ENCODE results near the gene RFC2.

RFC2 gene

DNA sequence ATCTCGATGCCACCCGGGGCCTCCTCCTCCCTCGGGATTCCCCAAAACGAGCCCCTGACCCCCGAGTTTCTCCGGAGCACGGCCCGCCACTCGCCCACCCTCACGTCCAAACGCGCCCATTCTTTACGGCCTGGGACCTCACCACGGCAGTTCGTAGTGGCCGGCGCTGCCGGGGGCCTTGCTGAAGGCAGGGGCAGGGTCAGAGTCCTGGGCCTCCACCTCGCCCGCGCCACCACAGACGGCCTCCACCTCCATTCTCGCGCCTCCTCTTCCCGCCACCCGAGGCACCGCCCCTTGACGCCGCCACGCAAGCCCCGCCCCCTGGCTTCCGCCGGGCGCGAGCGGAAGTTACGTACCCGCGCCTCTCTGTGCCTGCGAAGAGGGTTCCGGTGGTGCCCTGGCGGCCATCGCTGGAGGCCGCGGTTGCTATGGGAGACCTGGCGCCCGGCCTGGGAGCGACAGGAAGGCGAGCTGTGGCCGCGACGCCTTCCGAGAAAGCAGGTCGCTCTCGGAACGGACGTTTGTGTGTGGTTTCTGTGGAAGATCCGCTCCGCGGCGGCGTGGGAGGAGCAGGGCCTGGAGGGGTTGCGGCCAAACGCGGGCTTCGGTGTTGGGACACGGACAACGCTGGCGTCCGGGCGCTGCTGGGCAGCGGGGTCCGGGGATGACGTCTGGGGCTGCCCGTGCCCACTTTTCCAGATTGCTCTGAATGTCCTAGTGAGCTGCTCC lies at the start of gene RFC2:
RFC2 (minus strand) TSS at position 271 of the 729 bp plus-strand sequence; CDS start at position 255, 16 bp downstream.
- DNase-seq (ENCODE audit: low read depth), result peak; percentile 90

- no peak for DNase-seq (ENCODE audit: low read depth)
Observed at GRCh38 chr7:74302745-74303221, 48.6 kb upstream of the RFC2 start.

DNA sequence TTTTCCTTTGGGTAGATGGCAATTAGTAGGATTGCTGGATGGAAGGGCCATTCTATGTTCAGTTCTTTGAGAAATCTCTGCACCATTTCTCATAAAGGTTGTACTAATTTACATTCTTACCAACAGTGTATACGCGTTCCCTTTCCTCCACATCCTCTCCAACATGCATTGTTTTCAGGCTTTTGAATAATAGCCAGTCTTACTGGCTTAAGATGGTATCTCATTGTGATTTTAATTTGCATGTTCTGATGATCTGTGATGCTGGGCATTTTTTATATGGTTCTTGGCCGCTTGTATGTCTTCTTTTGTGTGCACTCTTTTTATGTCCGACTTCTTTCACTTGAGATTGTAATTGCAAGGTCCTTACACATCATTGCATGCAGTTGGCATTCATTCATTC lies 46.7 kb upstream of the RFC2 start:
- DNase-seq (ENCODE audit: low read depth), result no peak

DNA sequence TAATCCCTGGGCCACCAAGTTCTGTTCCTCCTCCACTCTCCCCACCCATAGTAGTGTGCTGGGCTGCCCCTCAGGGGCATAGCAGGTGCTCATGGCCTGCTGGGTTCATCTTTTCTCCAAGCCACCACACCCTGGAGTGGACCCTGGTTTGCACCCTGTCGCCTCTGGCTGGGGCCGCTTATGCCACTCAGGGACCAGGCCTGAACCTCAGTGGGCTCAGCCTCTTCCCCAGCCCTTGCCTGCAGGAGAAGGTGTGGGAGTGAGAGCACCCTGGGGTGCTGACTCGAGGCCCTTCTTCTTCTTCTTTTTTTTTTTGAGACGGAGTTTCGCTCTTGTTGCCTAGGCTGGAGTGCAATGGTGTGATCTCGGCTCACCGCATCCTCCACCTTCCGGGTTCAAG lies 45.2 kb upstream of the RFC2 start:
- DNase-seq (ENCODE audit: low read depth), result no peak

- DNase-seq (ENCODE audit: low read depth), result no peak
Observed at GRCh38 chr7:74297516-74298233, 43.5 kb upstream of the RFC2 start.

DNA sequence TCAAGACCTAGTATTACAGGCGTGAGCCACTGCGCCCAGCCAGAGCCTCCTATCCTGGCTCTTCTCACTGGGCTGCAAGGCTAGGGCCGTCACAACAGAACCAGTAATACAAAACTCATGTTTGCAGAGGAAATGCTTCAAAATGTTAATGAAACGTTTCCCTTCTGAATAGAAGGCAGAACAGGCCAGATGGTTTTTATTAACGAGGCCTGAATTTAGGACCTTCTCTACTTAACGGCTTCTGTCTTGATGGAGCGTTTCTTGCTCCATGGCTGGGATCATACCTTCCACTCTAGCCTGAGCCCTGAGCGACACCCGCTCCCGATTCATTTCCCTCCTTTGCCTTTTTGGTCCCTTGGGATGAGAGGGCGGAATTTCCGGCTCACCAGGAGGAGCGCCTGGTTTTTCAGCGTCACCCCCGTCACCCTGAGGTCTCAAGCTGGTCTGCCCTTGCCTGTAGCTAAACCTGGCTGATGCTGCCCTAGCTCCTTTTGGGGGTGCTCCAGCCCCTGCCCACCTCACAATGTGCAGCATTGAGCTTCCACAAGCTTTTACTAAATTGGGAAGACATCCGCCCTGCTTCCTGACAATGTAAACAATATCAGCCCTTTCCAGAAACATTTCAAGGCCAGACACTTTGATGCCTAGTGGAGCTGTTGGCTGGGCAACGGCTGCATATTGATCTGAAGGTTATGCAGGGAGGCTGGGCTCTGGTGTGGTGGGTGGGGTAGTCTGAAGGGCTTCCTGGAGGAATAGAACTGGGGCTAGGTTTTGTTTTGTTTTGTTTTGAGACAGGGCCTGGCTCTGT lies 40.2 kb upstream of the RFC2 start:
- peak; percentile 64 for DNase-seq (ENCODE audit: low read depth)

DNA sequence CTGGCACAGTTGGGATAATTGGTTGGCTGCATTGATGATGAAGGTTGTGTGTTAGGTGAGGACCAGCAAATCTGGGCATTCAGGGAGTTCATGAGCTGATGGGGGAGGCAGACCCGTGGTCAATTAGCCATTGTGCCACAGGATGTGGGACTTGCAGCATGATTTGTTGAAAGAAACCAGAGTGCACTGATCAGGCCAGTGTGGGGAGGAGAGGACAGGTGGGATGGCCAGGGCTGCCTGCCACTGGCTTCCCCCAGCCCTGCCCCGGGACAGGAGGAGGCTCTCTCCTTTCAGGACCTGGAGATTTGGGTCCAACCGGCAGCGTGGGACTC lies 39.3 kb upstream of the RFC2 start:
- DNase-seq (ENCODE audit: low read depth), result no peak

GRCh38 chr7:74292757-74293576 lies 38.8 kb upstream of the RFC2 start:
- DNase-seq (ENCODE audit: low read depth), result no peak

DNA sequence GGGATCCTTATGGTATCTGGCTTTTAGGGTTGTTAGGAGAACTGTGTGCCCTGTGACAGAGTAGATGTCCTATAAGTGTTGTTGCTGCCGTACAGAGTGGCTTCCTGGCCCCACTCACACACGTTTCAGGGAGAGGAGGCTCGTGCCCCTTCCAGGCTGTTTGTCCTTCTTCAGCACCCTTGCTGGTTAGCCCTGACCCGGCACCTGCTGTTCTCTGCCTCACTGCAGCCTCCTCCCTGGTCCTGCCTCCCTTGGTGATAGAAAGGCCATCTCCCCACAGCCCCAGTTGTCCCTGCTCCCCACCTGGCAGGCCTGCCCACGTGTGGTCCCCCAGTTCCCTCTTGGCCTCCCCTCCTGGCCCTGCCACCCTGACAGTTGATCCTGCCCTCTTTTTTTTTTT lies 37.3 kb upstream of the RFC2 start:
- DNase-seq (ENCODE audit: low read depth), result no peak

- DNase-seq (ENCODE audit: low read depth), result no peak
Observed at GRCh38 chr7:74290981-74291441, 36.8 kb upstream of the RFC2 start.

- no peak for DNase-seq (ENCODE audit: low read depth)
Observed at GRCh38 chr7:74290553-74290950, 36.4 kb upstream of the RFC2 start.

DNA sequence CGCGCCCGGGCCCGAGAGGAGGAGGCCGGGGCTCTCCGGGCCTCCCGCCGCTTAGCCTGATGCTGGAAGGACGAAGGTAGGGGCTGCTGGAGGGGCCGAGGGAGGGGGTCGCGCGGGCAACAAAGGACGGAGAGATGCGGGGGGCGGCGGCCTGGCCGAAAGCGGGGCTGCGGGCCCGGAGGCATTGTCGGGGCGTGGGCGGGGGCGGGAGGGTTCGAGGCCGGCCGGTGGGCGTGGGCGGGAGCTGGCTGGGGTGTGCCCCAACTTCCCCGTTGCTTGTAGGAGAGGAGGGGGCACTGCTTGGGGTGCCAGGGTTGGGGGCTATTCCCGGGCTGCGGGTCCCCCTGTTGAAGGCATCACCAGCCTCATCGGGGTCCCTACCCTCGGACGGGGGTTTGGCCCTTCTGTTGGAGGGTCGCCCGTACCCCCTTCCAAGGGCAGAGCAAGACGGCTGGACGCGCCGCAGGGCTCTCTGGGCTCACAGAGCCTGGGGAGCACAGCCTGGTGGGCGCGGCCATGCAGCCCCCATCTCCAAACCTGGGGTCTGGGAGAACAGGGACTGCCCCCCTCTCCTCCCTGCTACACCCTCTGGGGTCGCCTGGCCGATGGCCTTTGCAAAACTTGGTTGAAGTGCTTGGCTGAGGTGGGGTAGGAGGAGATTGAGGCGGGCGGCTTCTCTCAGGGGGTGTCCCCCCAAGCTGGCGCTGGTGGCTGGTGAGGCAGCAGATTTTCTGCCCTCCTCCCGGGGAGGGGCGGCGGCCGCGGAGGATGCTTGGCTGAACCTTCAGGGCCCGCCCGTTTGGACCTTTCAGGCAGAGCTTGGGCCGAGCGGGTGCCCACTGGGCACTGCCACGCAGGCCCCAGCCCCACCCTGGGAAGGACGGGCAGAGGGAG lies 35.7 kb upstream of the RFC2 start:
- no peak for DNase-seq (ENCODE audit: low read depth)

DNA sequence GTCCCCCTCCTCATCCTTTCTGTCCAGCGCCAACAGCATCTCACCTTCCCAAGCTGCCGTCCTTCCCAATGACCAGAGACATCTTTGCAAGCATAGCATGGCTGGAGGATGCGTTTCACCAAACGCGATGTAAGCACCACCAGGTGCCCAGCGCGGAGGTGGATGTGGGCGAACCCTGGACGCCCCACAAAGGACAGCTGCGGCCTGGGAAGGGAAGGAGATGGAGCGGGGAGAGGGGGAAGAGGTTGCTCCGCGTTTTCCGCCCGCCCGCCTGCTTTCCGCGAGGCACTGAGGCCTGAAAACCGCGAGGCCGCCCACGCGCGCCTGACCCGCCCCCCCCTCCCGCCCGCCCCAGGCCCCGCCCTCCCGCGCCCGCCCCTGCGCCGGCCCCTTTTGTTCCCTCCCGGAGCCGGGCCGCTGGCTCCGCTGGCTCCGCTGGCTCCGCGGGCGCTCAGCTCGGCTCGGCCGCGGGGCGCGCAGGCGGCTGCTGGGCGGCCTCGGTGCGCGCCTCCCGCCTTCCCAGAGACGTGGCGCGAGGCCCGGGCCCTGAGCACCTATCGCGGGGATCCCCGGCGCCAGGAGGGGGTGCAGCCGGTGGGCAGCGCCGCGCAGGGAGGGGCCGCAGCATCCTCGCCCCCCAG lies 34.9 kb upstream of the RFC2 start, which contains the start of gene CLIP2:
CLIP2 (plus strand) TSS at position 390 of the 641 bp plus-strand sequence. CDS start 28,140 bp downstream, outside the sequence.
- peak; percentile 58 for DNase-seq (ENCODE audit: low read depth)

DNA sequence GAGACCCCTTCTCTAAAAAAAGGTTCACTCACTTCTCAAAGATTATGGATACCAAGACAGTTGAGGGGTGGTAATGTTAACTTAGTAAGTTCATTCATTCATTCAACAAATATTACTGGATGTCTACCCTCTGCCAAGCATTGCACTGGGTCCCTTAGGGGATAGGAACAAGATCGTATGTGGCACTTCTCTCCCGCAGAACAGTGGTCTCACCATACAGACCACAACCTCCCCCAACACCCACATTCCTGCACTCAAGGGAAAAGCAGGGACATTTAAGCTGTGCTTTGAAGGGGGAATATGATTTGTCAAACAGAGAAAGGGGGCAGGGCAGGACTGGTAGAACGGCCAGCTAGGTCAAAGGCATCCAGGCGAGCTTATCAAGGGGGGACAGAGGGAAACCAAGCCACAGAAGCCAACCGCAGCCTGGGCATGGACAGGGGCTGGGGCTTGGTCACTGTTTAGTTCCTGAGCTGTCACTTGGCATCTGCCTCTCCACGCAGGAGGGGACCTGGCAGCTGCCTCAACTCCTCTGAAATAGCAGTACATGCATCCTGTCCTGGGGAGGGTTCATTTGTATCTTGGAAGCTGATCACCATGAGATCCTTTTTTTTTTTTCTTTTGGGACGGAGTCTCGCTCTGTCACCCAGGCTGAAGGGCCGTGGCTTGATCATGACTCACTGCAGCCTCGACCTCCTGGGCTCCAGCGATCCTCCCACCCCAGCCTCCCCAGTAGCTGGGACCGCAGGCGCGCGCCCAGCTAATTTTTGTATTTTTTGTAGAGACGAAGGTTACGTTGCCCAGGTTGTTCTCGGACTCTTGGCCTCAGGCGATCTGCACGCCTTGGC lies 34.1 kb upstream of the RFC2 start:
- no peak for DNase-seq (ENCODE audit: low read depth)

DNA sequence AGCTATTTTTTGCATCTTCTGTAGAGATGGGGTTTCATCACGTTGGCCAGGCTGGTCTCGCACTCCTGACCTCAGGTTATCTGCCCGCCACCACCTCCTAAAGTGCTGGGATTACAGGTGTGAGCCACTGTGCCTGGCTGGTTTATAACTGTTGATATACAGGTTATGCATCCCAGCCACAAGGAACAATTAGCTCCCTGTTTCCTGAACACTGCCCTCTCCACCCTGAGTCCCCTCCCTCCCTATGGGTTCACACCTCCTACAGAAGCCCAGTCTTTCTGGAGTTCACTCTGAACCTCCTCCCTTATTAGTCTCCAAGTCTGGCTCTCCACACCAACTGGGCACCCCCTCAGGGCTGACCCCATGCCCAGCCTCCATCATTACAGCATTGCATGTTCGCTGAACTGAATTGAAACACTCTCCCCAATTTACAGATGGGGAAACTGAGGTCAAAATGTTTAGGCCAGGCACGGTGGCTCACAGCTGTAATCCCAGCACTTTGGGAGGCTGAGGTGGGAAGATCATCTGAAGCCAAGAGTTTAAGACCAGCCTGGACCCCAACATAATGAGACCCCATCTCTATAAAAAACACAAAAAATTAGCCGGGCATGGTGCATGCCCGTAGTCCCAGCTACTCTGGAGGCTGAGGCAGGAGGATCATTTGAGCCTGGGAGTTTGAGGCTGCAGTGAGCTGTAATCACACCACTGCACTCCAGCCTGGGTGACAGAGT lies 33.3 kb upstream of the RFC2 start:
- no peak for DNase-seq (ENCODE audit: low read depth)

GRCh38 chr7:74286131-74286530 lies 31.9 kb upstream of the RFC2 start:
- no peak for DNase-seq (ENCODE audit: low read depth)

- no peak for DNase-seq (ENCODE audit: low read depth)
Observed at GRCh38 chr7:74284781-74285259, 30.6 kb upstream of the RFC2 start.

DNA sequence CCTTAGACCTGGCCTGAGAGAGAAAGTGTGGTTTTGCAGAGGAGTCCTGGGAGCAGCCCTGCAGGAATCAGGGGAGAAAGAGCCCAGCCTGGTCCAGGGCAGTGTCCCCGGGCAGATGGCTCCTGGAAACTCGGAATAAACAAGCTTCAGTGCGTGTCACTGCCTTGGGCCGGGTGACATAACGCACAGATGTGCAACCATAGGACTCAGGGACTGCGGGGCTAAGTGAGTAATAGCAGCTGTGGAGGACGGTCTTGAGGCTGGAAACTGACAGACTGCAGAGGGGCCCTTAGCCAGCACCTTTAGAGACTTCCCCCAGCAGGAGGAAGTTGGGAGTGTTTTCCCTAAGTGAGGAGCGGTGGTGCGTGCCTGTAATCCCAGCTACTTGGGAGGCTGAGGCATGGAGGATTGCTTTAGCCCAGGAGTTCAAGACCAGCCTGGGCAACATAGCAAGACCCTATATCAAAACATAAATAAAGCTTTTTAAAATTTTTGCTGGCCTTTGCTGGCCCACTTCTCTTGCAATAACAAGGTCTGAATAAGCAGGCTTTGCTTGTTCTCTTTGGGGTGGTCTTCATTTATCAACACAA lies 29.8 kb upstream of the RFC2 start:
- DNase-seq (ENCODE audit: low read depth), result no peak

All from stromal cell of bone marrow (primary cell).